CD4-positive, alpha-beta T cell treated with Interleukin-4 for 1 hour (primary cell): ENCODE measurements around the gene RS1.

Experiments used
- DNase-seq, 2 donors: peaks; one replicate each; pipeline ENCODE4 v3.0.0-alpha.2; 2020 to 2022

The RS1 gene

DNA sequence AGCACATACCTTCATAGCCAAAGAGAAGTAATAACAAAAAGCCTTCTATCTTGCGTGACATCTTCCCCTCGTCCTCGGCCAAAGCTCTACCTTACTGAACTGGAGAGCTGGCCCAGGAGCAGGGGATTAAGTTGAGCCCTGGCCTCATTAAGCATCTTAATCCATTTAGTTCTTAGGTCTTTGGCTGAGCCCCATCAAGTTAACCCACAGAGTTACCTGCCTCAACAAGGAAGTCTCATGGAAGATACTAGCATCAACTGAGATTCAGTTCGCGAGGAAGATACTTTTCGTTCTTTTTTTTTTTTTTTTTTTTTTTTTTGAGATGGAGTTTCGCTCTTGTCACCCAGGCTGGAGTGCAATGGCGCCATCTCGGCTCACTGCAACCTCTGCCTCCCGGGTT is at the start of gene RS1:
TSS of gene RS1 (minus strand) at position 101 of the 400 bp plus-strand sequence. CDS start at position 61, 40 bp downstream.
- DNase-seq: no peak

DNA sequence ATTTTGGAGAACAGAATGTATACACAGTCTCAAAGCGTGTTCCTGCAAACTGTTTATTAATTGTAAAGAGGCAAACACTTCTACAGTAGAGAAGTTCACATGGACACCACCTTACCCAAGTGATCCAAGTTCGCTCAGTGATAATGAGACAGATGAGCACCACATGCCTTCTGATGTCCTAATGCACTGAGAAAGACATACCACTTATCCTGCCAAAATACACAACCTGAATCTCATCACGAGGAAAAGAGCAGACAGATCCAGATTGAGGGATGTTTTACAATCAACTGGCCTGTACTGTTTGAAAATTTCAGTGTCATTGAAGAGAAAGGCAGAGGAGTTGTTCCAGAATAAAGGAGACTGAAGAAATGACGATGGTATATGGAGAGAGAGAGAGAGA is 47.9 kb upstream of the RS1 start:
- DNase-seq: no peak

DNA sequence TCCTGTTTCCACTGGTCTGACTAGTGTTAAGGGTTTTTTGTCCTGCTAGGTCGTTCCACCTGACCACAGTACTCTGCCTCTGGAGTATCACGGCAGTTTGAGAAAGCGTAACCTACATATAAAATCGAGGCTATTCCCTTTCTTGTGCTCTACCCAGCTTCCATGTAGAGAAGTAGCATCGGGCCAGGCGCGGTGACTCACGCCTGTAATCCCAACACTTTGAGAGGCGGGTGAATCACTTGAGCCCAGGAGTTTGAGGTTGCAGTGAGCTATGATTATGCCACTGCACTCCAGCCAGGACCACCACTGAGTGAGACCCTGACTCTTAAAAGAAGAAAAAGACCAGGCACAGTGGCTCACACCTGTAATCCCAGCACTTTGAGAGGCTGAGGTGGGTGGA is 43.0 kb upstream of the RS1 start:
- no peak for DNase-seq

DNA sequence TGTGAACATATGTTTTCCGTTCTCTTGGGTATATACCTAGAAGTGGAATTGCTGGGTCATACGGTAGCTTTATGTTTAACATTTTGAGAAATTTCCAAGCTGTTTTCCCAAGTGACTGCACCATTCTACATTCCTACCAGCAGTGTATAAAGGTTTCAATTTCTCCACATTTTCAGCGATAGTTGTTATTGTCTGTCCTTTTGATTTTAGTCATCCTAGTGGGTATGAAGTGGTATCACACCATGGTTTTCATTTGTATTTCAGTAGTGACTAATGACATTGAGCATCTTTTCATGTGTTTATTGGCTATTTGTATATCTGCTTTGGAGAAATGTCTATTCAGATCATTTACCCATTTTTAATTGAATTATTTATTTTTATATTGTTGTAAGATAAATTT is 37.9 kb upstream of the RS1 start:
- no peak for DNase-seq

DNA sequence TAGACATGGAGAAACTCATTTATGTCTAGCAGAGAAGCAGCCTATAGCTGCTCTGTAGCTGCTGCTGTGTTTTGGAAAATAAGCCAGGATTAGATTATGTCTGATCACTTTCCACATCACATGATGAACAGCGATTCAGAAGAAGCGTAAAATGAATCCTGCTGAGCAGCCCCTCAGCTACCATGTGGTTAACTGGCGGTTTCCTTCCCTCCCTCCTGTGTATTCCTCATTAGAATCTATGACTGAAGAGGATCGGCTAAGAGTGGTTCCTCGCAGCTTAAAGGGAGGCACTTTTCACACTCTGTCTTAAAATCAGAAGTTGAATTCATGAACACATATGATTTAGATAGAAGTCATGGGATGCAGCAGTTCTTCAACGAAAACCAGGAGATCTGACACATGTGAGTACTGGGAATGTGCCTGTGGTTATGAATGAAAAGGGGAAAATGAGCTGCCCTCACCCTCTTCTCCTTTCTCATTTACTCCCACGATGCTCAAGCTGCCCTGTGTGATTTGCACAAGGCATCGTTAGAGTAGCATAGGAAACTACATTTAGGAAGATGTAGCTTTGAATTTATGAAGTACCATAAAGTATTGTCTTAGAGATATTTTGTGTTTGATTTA is 35.6 kb upstream of the RS1 start, which contains the start of gene PPEF1:
TSS of gene PPEF1 (plus strand) at position 220 of the 624 bp plus-strand sequence. CDS start at position 356, 136 bp downstream.
- no peak for DNase-seq

DNA sequence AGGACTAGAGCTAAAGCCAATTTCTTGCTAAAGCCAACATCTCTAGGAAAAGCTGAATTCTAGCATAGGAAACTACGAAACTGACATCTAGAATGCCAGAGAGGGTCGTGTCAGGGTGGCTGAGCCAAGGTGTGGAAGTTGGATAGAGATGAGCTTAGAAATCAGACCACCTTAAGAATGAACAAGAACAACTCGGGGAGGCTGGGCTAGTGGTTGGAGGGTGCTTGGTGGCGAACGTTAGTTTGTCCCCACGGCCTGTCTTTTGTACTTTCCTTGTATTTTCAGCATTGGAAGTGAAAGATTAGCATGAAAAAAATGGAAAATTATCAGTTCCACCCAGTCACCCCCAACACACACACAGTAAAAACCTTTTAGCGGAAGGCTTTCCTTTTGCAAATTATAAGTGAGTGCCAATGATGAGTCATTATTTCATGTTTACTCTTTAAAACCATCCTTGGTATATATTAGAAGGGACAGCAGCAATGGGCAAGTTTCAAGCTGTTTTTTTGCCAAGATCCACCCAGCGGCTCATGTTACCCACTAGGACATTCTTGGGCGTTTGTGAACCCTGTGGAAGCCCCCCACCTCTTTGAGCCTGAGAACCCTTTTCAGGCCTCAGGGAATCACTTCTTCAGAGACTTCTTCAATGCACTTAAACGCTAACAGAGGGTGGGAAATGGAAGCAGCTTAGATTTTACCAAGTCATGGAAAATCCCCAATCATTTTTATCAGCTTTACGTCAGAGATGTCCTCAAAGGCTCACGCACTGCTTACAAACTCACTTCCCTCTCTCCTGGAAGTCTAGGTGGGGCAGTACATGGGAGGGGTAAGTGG is 30.7 kb upstream of the RS1 start:
- no peak for DNase-seq

DNA sequence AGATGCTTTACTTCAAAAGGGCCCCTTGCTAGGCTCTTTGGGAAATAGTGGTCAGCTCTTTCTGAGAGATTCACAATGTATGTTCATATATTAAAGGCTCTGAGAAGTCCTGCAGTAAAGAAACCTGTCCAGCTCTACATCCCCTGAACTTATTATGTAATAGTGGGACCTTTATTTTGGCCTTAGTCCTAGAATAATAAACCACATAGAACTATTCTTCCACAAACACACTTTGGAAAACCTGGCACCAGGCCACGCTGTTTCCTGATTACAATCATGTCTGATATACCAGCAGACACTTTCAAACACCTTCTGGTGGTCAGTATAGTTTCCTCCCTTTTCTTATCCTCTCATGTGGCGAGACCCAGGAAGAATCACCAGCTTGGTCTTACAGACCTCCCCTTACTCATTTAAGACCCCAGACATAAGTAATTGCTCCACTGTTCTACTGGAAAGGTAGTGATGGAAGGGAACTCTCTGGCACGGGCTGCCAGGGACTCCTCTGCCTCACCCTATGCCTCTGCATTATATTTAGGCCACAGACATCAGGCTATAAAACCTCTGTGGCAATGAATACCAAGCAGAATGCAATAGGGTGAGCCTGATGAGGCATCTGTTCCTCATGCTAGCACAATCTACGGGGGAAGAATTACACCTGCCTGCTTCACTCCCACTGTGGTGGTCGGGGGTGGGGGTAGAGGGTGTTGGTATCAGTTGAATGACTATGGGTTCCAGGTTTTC is 29.9 kb upstream of the RS1 start:
- no peak for DNase-seq

DNA sequence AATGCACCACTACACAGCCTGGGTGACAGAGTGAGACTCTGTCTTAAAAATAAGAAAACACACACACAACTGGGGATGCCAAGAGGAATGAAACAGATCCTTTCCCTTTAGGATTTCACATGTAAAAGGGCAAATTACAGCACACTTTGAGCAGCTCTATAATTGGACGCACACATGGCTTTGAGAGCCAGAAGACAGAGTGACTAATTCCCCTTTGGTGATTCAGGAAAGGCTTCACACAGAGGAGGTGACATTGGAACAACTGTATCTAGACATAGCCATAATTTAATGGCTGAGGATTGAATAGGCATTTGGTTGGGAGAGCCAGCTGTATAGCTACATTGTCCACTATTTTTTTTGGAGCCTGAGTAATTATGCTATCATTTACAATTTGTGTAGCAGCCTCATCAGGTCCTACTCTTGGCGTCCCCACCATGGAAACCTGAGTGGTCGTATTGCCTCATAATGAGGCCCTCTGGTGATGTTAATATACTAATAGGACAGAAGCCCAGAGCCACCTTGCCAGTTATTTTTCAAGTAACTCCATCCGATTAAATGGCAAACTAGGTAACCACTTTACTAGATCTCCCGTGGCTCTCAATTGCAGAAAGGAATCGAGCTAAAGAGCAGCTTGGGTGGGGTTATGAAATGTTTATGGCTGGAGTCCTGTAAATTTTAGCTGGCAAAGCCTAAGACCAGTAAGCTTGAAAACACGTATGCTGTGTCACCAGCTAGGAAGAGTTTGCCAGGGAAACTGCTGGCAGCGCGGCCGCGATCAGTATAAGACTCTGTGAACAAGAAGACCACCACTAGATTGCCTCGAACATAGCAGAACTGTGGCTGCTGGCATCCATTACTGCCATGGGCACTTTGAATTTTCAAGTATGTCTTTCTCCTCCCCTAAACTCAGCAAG is 27.1 kb upstream of the RS1 start:
- DNase-seq: no peak

DNA sequence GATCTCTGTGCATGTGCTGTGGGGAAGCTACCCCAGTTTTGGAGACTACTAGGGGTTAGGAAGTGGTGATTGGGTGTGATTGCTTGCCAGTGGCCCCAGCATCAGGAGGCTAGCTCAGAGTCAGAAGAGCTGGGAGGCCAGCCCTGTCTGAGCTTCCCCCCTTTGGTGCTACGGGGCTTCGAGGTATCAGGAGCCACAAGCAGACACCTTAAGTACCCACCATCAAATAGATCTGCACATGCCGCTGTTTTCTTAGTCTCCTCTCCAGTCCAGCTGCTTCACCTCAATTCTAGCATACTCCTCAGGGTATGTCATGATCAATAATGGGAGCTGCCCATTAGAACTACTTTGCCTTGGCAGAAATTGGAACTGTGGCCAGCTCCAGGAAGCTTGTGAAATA is 24.7 kb upstream of the RS1 start:
- no peak for DNase-seq

DNA sequence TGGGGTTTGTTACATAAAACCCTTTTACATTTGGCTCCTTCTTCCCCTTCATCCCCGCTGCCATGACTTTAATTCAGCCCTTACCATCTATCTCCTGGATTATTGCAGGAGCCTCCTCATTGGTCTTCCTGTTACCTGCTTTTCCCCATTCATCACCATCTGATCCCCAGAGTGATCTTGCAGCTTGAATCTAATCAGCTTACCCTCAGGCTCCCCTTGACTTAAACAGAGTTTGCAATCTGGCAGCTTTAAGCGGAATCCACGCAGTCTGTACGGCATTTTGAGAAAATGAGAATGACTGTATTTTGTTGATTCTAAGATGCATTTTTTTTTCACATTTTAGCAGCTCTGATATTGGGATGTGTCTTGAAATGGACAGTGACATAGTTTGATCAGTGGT is 20.6 kb upstream of the RS1 start:
- DNase-seq: no peak

DNA sequence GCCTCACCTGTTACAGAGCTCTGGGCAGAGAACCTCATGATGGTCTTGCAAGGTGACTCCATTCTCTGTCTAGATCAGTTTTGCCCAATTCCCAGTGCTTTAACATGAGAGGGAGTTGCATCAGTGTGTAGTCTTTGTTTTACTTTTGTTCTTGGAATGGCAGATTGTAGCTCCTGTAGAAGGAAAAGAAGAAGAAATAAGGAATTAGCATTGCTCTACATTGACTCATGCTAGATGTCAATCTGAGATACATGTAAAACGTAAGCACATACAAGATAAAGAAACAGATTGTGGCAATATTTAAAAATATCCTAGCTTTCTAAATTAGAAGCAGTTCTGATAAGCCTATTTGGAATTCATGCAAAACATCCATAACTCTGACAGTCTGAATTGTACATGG is 19.5 kb upstream of the RS1 start:
- no peak for DNase-seq

DNA sequence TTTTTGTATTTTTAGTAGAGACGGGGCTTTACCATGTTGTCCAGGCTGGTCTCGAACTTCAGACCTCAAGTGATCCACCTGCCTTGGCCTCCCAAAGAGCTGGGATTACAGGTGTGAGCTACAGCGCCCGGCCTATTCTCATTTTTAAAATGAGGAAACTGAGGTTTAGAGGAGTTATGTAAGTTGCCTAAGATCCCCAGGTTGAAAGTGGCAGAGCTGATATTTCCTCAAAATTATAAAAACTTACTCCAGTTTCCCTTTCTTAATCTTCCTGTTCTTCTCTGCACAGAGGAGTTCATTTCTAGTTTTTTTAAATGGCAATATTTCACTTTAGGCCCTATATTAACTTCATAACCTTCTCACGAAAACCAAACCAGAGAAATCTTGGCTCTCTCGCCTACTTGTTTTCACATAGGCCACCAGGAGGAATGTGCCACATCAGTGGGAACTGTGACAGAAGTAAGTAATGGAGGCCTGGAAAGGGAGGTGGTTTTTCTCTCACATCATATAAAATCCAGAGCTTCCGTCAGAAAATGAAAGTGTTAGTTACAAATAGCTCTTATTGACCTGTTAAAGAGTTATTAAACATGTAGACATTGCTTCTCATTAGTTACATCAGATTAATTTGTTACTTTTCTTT is 16.1 kb upstream of the RS1 start:
- no peak for DNase-seq

DNA sequence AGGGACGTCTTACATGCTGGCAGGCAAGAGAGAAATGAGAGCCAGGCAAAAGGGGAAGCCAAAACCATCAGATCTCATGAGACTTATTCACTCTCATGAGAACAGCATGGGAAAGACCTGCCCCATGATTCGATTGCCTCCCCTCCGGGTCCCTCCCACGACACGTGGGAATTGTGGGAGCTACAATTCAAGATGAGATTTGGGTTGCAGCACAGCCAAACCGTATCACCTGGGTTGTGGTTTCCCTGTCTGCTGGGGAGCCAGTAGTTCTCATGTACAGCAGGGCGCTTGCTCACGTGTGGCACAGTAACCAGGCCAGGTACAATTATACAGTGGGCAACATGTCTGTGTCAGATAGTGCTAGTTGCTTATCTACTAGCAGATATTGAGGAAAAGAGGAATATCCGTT is 11.1 kb upstream of the RS1 start:
- DNase-seq: no peak

DNA sequence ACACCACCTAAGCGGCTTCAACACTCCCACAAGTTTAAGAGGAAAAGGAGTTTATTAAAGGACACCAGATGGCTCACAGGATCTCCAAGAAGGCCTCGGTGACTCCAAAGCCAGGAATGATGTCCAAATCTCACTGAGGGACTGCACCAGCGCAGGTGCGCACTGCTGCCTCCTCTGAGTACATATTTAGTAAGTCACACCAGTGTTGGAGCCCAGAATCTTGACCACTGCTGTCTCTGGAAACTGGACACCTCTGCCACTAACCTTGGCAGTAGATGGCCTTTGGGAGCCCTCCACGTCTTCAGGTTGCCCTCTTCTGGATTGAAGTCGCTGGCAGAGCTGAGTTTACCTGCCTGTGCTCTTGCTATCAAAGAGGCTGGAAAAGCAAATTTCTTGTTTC is 10.1 kb upstream of the RS1 start:
- no peak for DNase-seq

DNA sequence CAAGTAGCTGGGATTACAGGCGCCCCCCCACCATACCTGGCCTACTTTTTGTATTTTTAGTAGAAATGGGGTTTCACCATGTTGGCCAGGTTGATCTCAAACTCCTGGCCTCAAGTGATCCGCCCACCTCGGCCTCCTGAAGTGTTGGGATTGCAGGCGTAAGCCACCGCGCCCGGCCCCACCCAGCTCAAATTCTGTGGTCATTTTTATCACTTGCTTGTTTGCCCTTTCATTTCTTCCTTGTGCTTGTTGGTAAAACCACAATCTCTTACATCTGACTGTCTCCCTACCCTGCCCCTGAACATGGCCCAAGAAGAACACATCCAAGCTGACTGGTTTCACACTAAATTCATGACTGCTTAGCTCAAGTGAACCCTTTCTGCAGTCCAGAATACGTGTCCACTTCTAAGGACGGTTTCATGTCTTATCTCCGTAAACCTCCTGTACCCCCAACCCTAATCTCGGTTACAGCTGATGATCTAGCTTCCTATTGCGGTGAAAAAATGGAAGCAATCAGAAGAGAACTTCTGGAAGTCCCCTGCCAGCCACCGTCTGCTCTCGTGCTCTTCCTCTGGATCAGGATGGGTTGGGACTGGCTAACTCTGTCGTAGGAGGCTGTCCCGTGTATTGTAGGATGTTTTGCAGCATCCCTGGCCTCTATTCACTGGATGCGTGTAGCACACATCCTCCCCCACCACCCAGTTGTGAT is 5.4 kb upstream of the RS1 start:
- no peak for DNase-seq

DNA sequence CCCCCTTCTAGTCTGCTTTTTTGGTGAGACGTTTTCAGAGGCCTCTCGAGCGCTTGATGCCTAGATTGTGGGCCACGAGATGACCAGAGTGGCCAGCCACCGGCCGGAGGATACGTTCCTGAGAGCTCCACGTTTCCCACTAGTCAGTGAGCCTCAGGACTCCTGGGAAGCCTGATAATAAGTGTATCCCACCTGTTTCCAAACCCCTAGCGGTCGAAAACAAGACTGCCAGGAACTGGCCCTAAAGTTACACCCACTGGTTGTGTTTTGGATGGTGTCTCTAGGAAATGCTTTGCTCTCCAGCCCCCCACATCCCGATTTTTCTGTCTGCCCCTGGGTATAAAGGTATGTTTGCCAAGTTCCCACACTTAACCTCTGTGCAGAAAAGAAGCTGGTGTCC is 4.6 kb upstream of the RS1 start:
- no peak for DNase-seq

DNA sequence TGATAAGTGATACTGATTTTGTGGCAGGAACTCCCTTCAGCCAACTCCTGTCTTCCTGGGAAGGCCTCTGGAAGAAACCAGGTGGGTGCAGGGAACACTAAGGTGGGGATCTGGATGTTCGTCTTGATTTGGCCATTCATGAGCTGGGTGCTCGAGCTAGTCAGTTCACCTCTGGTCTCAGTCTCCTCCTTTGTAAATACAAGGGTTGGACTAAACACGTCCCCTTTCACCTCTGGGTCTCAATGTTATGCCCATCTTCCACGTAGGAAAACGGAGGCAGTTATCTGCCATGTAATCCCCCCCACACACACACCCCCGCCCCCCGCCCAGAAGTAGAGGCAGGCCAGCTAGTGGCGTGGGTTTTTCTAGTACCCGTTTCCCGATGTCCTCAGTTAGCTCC is 4.1 kb upstream of the RS1 start:
- DNase-seq: no peak

DNA sequence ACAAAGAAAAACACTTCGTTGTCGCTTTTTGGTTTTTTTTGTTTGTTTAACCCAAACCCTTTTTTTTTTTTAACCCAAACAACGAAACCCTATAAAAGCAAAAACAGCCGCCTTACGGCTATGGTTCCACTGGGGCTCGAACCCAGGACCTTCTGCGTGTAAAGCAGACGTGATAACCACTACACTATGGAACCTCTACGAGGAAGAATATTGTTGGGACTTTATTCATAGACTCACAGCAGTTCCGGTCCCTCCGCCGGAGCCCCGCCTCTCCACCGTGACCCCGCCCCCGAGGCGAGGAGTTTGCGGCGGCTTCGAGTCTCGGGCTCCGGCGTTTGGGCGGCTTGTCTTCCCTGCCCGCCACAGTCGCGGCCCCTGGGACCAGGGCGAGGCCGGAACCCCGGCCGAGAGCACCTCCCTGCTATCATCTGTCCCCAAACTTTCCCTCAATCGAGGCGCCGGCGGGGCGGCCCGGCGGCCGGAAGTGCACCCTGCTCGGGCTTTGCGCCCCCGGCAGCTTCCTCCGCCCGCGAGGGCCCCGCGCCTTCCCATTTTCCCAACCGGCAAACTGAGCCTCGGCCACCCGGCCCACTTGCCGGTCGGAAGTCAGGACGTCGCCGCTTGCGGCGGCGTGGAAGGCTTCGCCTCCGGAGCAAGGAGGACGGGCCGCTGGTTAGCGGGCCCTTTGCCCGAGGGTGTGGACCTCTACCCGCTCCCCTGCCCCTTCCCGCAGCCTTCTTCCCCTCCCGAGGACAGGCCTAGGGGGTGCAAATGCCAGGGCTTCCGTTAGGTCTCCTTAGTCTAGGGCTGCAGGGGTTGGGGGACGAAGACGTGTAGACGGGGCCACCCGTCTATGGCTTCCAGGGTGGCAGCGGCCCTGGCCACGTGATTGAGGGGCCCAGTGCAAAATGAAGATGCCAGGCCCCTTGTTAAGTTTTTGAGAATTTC is 3.2 kb upstream of the RS1 start:
- peak; percentile 86 to 91 for DNase-seq

DNA sequence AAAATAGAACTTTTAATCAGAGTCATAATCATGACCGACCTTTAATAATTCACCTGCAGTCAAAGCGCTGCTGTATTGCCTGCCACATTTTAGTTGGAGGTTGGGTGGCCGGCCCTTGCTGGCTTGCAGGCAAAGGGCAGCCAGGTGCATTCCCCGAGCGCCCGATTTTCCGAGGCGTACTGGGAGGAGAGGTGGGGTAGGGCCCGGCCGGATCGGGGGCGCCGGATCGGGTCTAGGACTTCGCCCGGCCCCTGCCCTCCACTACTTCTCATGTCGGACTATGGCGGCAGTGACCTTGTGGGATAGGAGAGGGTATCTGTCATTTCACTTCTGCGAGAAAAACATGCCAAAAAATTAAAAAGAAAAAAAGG is 2.5 kb upstream of the RS1 start:
- DNase-seq: no peak

DNA sequence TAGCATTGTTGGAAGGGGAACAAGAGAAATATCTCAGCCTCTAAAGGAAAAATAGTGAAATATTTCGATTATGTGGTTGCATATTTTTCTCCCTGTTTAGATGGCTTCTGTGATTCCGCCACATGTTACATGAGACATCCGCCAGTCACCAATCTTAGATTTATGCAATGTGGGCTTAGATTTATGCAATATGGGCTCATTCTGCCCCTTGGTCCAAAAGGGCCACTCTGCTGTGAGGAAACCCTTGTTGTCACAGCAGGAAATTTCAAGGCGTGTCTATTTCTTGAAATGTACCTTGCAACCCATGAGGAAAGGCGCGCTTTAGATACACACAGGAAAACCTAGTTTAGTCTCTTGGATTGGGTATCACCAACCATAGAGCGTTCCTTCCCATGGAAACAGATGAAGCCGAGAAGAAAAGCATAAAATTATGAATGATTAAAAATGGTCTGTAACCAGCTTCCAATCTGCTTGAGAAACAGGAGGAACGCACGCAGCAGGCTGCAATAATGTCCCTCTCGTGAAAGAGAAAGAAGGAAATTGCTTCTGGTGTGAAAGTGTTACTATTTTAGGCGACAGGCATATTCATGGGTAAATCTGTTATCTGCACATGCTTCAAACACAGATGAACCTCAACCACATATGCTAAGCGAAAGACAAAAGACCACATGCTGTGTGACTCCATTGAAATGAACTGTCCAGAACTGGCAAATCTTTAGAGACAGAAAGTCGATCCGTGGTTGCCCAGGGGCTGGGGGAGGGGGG is 3.7 kb downstream of the RS1 start:
- no peak for DNase-seq
